HG03469 (cell line): Measurements from ENCODE around the gene IQCM.

ENCODE experiments used
- ATAC-seq: cut with Tn5 transposase; IDR thresholded peaks from one replicate; pipeline ENCODE4 v1.9.1; 2021; ENCODE audit warnings: mild to moderate bottlenecking, moderate library complexity, moderate number of reproducible peaks; ENCODE audit not compliant: unreplicated experiment

Gene IQCM

DNA sequence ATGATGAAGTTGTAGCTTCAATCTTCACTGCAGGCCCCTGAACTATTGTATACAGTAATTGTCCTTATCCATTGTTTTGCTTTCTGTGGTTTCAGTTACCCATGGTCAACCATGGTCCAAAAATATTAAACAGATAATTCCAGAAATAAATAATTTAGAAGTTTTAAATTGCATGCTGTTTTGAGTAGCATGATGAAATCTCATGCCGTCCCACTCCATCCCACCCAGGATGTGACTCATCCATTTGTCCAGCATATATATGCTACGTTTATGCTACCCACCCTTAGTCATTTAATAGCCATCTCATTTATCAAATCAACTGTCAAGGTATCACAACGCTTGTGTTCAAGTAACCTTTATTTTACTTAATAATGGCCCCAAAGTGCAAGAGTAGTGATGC is 34.5 kb downstream of the IQCM start:
- no peak for ATAC-seq

DNA sequence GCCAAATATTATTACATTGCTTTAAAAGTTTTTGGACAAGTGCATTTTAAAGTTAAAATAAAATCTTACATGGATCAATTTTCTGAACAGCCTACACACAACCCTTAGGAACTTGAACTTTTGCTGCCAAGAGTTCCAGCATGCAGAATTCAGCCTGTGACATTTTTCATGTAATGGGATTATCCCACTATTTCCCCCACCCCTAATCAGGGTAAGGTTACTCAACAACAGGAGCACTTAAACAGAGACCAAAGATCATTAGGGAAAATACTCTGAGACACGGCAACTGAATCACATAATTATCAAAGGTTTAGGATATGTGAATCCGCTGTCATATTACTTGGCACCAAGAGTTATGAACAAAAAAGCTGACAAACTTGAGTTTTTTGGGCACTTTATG is 47.2 kb downstream of the IQCM start:
- no peak for ATAC-seq

DNA sequence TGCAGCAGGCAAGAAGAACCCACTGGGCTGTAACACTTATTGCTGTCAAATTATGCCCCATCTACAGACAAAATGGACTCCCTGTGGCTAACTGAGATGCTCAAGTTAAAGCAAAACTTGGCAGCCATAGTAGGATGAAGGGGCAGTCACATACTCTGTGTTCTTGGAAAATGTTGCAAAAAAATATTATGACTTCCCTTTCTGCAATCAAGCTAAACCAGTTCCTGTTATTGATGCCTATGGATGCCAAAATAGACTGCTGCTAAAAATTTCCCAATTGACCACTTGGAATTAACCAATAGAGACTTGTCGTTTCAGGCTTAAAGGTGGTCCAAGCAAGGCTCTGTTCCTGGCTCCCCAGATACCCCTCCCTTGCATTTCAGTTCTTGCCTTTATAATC is 49.5 kb downstream of the IQCM start:
- no peak for ATAC-seq

DNA sequence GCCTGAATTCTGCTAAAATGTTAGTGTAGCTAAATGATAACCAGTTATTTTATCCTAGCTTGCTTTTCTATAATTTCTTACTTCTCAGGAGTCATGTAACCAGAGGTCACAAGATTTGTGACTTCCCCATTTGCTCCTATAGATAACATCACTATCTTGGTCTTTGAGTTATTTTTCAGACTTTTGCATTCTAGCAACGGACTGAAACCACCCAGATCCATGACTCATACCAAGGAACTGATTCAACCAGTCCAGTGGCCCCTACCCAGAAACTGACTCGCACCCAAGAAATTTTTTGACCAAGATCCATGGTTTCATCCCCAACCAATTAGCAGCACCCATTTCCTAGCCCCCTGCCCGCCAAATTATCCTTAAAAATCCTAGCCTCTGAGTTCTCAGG is 50.0 kb downstream of the IQCM start:
- no peak for ATAC-seq

DNA sequence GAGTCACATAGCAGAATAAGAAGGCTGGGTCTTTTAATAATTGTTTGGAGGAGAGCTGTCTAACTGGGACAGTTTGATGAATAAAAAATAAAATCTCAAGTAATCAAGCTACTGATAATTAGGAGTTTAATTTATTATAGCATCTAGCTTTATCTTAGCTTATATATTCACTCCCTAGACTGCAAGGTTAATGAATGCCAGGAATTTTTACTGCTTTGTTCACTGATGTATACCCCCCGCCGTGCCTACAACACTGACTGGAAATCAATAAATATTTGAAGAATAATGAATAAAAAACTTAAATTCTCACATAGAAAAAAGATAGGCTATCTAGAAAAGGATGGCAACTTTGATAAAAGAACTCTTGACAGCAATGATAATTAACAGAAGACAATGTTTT is 59.7 kb downstream of the IQCM start:
- no peak for ATAC-seq

DNA sequence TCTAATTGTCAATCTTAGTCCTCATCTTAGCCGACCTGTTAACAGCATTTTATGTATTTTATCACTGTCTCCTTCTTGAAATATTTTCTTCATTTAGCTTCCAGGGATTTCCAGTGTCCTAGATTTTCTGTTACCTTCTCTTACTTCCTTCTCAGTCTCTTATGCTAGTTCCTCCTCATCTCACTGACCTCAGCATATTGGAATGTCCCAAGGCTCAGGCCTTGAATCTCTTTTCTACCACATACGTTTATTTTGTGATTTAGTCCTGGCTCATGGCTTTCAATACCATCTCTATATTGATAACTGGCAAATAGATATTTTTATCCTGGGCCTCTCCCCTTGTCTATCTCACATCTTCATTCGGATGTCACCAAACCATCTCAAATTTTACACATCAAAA is 61.1 kb downstream of the IQCM start:
- no peak for ATAC-seq

DNA sequence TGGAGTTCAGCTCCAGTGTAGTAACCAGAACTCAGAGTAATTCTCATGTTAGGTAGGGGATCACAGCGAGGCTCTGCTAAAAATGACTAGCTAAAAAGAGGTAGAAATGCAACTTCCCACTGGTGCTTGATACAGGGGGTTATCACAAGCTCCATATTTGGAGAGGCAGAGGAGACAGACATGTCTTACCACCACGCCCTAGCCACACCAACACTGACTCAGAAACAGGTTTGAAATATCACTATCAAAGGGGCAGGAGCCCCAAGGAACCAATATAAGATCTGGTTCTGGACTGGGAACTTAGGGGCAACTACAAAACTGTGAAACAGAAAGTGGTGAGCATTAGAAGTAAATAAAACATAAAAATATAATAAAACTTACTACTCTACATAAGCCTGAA is 62.9 kb downstream of the IQCM start:
- ATAC-seq = no peak

DNA sequence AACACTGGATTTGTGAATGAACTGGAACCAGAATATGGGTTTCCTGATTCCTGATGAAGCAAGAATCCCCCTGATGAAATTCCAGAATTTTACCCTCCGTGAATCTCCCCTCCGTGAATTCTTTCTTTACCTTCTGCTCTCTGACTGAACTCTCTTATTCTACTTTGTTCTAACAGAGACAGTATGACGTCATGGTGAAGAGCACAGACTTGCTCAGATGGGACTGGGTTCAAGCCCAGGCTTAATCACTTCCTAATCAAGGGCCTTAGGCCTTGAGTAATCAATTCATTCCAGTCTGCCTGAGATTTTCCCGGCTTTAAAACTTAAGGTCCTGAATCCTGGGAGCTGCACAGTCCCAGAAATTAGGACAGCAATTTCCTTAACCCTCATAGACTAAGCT is 64.5 kb downstream of the IQCM start:
- no peak for ATAC-seq

DNA sequence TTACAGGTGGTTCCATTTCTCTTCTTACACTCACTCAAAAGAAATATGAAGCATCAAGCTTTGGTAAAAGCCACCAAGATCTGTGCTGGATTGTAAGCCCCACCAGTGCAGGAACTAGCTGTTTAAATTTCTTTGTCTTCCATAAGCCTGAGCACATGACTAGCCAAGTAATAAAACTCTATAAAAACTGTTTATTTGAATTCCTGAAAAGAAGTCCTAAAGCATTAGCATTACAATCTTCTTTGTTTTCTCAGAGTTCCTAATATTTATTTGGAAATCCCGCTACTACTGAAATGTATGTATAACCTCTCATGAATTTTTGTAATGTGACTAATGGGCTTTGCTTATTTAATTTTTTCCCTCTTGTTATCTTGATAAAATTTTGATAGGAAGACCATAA is 65.9 kb downstream of the IQCM start:
- ATAC-seq = no peak

DNA sequence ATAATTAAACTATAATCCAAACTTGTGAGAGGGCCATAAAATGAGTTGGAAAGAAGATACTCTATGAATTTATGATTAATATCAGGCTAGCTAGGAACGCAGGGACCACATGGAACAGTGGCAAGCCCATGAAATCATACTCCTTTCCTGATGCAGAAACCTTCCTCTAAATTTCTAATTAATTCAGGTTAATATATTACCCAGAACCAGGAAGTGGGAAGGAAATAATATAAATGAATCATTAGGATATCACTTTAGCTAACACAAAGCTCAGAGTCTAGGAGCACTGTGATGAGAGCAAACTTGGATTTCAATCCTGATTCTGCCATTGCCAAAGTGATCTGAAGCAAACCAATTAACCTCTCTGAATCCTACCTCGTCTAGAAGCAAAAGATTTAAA is 68.0 kb downstream of the IQCM start:
- no peak for ATAC-seq

DNA sequence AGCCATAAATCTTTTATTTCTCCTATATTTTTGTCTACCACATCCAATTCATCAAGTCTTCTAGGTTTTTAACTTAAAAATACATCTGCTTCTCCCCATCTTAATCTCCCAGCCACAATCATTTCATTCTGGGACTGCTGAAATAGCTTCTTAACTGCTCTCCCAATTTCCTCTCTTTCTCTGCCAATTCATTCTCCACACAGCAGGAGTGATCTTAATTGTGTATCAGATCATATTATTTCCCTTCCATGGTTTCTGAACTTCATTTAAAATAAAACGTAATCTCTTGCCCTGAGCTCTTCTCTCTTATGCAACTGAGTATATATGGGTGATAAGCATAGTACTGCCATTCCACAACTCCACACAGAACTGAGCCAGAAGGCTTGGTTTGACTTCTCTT is 69.4 kb downstream of the IQCM start:
- ATAC-seq = no peak

DNA sequence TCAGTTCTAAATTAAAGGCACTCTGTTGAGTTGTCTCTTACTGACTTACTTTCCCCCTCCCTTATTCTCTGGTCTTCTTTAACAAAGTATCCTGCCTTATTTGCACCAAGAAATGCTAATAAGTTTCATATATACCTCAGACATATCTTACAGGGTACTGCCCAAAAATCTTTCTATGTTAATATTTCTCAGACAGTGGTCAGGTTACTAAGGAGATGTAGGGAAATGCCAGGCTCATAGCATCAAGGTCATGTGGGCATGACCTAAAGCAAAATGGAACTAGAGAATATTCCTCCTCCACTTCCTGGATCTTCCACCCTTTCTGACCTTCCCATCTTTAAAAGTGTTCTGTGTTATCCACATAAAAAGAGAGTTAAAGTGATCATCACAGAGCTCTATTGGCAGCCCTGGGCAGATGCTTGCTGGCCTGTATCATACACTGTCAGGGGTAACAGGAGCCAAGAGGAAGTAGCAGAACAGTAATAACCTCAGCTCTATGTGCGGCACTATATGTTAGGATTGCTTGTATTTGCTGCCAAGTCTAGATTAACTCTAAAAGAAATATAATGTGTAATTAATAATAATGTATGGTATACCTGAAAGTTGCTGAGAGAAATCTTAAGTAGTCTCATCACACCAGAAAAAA is 74.3 kb downstream of the IQCM start:
- ATAC-seq = no peak

DNA sequence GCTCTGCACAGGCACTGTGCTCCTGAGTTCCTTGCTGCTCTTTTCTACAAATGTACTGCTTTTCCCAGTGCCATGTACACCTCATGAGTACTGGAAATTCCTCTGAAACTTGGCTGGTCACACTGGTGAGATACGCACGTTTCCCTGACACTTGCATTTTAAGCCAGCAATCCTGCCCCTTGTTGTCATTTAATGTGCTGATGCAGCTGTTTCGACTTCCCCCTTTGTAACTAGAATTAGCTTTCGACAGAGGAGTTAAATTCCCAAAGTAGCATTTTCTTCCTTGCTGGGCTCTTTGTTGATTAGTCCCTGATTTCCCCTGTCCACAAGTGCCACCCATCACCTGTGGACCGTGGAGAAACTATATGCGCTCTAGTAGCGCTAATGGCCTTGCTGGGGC is 77.5 kb downstream of the IQCM start:
- no peak for ATAC-seq

DNA sequence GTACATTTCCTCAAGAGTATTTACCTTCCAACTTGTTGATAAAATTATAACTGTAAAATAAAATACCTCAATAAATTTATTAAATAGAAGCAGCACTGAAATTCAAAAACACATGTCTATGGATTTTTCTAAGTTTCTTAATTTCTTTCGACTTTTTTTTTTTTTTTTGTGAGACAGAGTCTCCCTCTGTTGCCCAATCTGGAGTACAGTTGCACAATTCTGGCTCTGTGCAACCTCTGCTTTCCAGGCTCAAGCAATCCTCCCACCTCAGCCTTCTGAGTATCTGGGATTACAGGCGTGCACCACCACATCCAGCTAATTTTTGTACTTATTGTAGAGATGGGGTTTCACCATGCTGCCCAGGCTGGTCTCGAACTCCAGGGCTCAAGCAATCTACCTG is 79.8 kb downstream of the IQCM start:
- ATAC-seq = no peak

DNA sequence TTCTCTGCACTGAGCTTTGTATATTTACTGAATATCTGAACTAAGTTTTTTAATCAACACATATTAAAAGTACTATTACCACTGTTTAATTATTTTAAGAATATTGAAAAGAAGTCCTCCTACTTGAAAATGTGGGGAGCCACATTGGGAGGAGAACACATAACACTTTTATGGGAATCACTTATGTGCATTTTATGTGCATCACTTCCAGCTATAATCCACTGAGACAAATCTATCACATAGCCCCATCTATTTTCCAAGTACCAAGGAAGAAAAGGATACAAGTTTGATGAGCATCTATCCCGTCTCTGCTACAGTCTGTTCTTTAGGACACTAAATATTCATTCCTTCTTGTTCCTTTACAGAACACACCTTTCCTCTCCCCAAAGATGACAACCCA is 87.2 kb downstream of the IQCM start:
- ATAC-seq = no peak

DNA sequence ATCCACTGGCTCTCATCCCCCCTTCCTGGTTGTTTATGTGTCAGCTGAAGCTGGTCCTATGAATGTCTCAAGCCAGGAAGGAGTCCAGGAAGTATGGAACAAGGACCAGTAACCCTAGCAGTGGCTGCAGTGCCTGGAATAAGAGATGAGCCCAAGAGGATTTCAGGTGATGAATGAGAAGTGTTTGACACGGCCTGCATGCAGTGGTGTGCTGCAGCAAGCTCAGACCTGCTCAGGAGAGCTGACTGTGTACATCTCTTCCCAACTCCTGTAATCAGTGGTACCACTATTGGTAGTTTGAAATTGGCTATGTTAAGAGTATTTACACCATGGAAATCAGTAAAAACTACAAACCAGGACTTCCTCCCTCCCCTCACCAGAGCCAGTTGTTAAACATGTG is 88.0 kb downstream of the IQCM start:
- no peak for ATAC-seq

DNA sequence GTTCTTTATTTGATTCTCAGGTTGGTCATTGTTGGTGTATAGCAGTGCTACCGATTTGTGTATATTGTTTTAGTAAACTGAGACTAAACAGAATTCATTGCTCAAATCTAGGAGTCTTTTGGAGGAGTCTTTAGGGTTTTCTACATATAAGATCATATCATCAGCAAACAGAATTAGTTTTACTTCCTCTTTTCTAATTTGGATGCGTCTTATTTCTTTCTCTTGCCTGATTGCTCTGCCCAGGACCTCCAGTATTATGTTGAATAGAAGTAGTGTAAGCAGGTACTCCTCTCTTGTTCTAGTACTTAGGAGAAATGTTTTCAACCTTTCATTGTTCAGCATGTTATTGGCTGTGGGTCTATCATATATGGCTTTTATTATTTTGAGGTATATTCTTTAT is 92.6 kb downstream of the IQCM start:
- ATAC-seq = no peak

DNA sequence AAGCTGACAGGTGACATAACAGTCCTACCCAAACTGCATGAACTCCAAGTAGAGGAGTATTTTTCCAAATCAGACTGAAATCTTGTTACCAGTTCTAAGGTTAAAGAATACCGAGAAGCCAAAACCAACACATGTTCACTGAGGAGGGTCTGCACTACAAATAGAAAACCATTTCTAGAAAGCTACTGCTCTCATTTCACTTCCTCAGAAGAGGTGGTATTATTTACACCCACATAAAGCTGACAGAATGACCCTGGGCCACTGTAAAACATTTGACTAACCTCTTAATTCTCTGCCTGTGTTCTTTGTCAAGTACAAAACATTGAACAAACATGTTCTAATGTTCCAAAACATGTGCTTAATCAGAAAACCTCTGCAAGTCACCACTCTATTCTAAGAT is 95.8 kb downstream of the IQCM start:
- ATAC-seq = no peak

DNA sequence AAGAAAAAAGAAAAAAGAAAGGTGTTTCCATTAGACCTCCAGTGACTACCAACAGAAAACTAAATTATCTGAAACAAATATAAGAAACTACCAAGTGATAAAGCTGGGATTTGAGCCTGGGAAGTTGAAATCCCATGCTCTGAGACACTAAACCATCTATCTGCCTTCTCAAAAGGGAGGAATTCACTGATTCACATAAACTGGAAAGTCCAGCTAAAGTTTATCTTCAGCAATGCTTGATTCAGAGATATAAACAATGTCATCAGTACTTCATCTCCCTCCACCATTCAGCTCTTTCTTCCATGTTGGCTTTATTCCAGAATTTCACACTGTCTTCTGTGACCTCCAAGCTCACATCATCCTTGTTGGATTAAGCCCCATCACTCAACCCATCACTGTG is 96.3 kb downstream of the IQCM start:
- ATAC-seq = no peak

DNA sequence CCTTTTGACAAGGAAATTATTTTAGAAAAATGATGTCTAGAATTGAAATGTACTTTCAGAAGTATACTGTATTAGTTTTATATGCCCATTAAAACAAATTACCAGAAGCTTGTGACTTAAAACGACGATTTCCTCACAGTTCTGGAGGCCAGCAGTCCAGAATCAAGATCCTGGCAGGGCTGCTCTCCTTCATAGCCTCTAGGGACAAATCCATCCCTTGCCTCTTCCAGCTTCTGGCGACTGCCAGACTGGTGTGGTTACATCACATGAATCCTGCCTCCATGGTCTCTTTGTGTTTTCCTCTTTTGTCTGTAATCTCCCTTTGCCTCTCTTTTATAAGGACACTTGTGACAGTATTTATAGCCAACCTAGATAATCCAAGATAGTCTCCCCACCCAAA is 97.1 kb downstream of the IQCM start:
- no peak for ATAC-seq

DNA sequence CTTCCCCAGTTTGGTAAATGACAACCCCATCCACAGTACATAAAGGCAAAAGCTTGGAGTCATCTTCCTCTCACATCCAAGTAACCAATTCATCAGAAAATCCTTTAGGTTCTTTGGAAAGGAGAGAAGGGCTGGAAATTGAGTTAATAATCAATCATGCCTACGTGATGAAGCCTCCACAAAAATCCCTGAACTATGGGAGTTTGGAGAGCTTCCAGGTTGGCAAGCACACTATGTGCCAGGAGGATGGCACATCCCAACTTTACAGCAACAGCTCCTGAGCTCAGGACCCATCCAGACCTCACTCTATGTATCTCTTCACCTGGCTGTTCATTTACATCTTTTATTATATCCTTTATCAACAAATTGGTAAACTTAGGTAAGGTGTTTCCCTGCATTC is 98.9 kb downstream of the IQCM start:
- ATAC-seq = no peak

DNA sequence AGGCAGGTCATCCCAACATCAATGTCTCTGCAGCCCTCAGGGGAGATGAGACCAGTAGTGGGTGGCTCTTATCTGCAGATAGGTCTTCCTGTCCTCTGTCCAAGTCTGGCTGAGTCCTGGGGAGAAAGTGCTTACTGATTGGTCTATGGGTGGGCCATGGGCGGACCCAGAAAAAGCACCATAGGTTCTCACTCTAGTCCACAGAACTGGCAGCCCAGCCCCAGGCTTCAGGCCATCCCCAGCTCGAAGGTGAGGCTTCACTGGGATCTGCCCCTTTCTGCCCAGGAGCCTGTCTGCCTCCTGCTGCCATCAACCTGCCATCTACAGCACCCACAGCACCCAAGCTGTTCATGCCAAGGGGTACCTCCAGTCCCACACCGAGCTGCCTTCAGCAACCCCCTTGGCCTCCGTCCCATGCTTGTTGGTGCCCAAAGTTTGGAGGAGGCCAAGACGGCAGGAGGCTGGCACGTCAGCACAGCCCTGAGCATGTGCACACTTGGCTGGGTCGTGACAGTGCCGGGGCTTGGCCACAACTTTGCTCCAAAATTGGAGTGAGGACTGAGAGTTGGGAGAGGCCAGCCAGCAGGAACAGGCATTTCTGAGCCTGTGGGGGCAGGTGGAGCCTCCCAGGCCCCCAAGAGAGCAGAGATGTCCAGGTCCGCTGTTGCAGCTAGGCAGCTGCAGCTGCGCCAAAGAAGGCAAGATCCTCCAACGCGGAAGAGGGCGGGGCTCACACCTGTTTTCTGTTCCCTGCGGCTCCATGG is 99.6 kb downstream of the IQCM start:
- no peak for ATAC-seq

DNA sequence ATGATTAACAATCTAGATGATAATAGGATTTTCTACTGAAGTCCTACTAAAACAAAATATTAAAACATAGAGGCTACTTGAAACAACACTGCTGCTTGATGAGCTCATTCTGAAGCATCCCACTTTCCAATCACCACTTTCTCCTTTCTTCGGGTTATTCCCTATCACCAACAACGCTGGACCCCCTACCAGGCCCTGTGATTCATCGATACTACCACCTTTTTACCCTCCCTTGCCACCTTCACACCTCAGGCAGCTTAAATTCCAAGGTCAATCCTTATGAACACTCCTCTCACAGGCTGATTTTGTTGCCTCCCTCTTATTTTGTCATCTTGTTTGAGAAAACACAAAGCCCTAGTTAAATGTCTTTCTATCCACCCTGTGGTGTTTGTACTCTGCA is 102.6 kb downstream of the IQCM start:
- ATAC-seq = no peak
